Stimulated activated effector memory CD8-positive, alpha-beta T cell treated with anti-CD3 and anti-CD28 coated beads, Interleukin-12 subunit alpha, Interleukin-12 subunit beta, amount 100 ng/mL, for 72 hours (primary cell): ENCODE results near the gene NFE2L3.
A peak's percentile ranks its signal among the peaks of the same experiment; 100 is the strongest.
"Not testable (repeated sequence)": the region's sequence is repeated elsewhere in the genome, so short reads cannot be mapped to it uniquely, and the experiment has no call there.

ENCODE experiments used
- ATAC-seq: fragments of 150-1000 bp; cut with Tn5 transposase; 2 replicates; pipeline ENCODE4 v1.10.0; 2021
- DNase-seq, 2 donors: peaks; one replicate each; pipeline ENCODE4 v3.0.0; 2021 to 2022; ENCODE audit warnings: low spot score in 2 of 2
- H3K27ac Mint-ChIP-seq: one replicate; pipeline ENCODE4 v1.8.0; 2022; ENCODE audit warnings: mild to moderate bottlenecking, mixed read lengths
- H3K36me3 Mint-ChIP-seq: one replicate; pipeline ENCODE4 v1.8.0; 2022; ENCODE audit warnings: mild to moderate bottlenecking, mixed read lengths
- H3K4me1 Mint-ChIP-seq: one replicate; pipeline ENCODE4 v1.8.0; 2022; ENCODE audit warnings: mixed read lengths
- H3K4me3 Mint-ChIP-seq: one replicate; pipeline ENCODE4 v1.8.0; 2022; ENCODE audit warnings: mild to moderate bottlenecking, mixed read lengths
- H3K9me3 Mint-ChIP-seq: one replicate; pipeline ENCODE4 v1.8.0; 2022; ENCODE audit warnings: mixed read lengths

NFE2L3 gene

DNA sequence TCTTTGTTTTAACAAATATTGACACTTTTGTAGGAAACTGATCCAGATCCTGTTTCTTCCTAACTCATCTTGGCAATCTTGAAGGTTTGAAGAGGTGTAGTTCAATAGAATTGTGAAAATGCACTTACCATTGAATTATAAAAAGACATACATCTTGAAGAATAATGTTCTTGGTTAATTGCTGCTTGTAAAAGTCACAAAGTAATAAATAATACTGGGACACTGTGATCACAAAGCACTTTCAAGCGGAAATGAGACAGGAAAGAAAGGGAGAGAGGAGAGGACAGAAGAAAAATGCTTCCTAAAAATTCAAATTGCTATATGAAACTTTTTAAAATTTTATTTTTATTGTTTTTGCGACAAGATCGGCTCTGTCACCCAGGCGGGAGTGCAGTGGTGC is 15.2 kb upstream of the NFE2L3 start:
- ATAC-seq (no peak), DNase-seq (no peak)
- Mint-ChIP-seq H3K4me1 (no peaks in the 10 kb centered on the region), H3K27ac (no peak overlapping the region), H3K4me3 (no peak overlapping the region), H3K9me3 (no peaks in the 10 kb centered on the region), H3K36me3 (no peaks in the 10 kb centered on the region)

GRCh38 chr7:26140380-26140779 is 11.6 kb upstream of the NFE2L3 start:
- no peak for DNase-seq
- Mint-ChIP-seq H3K4me1 (no peaks in the 10 kb centered on the region), H3K27ac (no peak overlapping the region), H3K4me3 (no peak overlapping the region), H3K9me3 (no peaks in the 10 kb centered on the region), H3K36me3 (no peaks in the 10 kb centered on the region)
- no peak for ATAC-seq

DNA sequence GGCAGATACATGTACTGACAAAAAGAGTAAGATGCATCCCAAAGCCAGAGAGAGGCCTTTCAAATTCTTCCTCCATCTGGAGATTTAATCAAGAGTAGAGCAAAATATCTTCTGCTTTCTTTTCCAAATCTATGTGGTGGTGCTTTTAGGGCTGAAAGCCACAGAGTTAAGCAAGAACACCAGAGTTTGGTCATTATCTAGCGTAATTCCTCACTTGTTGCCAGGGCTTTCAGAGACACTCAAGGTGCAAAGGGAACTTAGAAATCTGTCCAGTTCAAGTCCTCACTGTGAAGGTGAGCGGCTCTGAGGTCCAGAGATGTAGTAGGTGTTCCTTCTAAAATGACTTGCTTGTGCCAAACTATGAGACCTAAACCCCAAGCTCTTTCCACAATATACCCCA is 10.9 kb upstream of the NFE2L3 start:
- no peak for DNase-seq
- H3K27ac Mint-ChIP-seq, result no peak overlapping the region
- H3K4me3 Mint-ChIP-seq, result no peak overlapping the region
- no peaks in the 10 kb centered on the region for H3K9me3 Mint-ChIP-seq
- H3K4me1 Mint-ChIP-seq, result no peaks in the 10 kb centered on the region
- H3K36me3 Mint-ChIP-seq, result no peaks in the 10 kb centered on the region
- ATAC-seq, result no peak

DNA sequence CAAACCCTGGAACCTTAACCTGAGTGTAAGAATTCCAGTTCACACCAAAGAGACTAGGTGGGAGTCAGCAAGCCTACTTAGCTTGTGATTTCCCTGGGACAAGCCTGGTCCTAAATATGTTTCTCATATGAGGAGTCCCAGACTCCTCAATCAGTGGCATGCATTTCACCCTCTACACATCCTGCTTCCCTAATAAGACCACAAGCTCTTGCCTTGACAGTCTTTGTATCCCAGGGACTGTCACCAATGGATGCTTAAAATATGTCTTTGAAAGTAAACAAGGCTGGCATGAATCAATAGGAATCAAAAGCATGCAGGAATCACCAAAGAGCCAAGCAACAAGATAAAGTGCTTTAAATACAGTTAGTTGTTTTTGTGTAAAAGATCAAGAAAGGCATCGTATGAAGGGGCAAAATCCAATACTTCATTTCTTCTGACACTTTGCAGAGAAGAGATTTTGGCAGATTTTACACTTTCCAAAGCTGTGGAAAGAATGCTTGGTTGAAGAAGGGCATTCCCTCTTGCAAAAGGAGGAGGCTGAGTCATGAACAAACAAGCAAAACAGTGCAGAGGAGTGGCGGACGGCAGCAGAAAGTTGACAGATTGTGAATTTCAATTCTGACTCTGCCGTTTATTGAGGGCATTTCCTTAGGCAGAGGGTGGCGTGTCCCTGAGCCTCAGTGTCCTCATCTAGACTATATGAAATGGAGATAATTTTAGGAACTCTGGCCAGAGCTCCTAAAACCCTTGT is 8.5 kb upstream of the NFE2L3 start:
- Mint-ChIP-seq H3K36me3 (no peaks in the 10 kb centered on the region), H3K27ac (no peak overlapping the region), H3K9me3 (no peaks in the 10 kb centered on the region), H3K4me3 (no peak overlapping the region), H3K4me1 (no peaks in the 10 kb centered on the region)
- no peak for DNase-seq
- no peak for ATAC-seq

DNA sequence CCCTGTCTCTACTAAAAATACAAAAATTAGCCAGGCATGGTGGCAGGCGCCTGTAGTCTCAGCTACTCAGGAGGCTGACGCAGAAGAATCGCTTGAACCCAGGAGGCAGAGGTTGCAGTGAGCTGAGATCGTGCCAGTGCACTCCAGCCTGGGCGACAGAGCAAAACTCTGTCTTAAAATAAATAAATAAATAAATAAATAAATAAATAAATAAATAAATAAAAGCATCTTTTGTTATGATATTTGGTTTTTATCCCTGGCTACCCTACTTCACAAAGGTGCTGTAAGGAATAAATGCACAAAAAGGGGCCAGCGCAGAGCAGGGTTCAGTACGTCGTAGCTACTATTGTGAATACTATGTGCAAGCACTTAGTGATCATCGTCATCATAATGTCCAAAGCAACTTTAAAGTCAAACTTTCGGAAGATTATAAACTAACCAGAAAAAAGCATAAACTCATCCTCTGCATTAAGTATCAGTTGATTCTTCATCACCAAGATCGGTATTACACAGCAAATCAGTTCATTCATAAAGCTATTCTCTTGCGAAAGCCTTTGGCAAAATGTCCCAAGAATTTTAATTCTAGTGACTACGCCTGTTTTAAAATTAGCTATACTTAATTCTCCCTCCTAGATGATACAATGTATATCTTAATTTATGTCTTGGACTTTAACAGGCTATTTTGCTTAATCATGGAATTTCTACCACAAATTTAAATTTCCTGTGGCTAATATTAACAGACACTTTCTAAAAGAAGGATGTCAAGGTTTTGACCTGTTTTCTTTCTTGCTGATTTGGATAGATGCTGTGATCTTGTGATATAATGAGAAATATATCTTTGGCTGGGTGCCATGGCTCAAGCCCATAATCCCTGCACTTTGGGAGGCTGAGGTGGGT is 7.6 kb upstream of the NFE2L3 start:
- Mint-ChIP-seq H3K4me1 (no peaks in the 10 kb centered on the region), H3K9me3 (no peaks in the 10 kb centered on the region), H3K27ac (no peak overlapping the region), H3K4me3 (no peak overlapping the region), H3K36me3 (no peaks in the 10 kb centered on the region)
- no peak for ATAC-seq
- DNase-seq, result no peak

DNA sequence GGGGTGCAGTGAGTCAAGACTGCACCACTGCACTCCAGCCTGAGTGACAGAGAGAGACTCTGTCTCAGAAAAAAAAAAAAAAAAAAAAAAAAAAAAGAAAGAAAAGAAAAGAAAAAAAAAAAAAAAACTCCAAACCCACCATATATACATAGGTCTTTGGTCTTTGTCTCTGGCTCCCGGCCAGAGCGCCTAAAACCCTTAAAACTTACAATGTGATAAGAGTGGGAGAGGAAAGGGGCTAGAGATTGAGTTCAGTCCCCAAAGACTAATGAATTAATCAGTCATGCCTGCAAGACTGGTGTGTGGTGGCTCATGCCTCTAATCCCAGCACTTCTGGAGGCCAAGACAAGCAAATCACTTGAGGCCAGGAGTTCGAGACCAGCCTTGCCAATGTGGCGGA is 6.8 kb upstream of the NFE2L3 start:
- H3K27ac Mint-ChIP-seq, result no peak overlapping the region
- no peak for ATAC-seq
- DNase-seq, result no peak
- H3K4me1 Mint-ChIP-seq, result no peaks in the 10 kb centered on the region
- H3K36me3 Mint-ChIP-seq, result no peaks in the 10 kb centered on the region
- H3K9me3 Mint-ChIP-seq, result no peaks in the 10 kb centered on the region
- no peak overlapping the region for H3K4me3 Mint-ChIP-seq

GRCh38 chr7:26147030-26147429 is 5.0 kb upstream of the NFE2L3 start:
- no peak overlapping the region for H3K4me3 Mint-ChIP-seq
- no peaks in the 10 kb centered on the region for H3K9me3 Mint-ChIP-seq
- H3K4me1 Mint-ChIP-seq, result peaks cover 16% of the 10 kb centered on the region
- H3K27ac Mint-ChIP-seq, result no peak overlapping the region
- no peak for DNase-seq
- ATAC-seq, result no peak
- H3K36me3 Mint-ChIP-seq, result no peaks in the 10 kb centered on the region

GRCh38 chr7:26147646-26148306 is 4.2 kb upstream of the NFE2L3 start:
- H3K4me1 Mint-ChIP-seq, result peaks cover 16% of the 10 kb centered on the region
- H3K4me3 Mint-ChIP-seq, H3K27ac Mint-ChIP-seq, DNase-seq, ATAC-seq, H3K9me3 Mint-ChIP-seq, H3K36me3 Mint-ChIP-seq: not testable (repeated sequence)

DNA sequence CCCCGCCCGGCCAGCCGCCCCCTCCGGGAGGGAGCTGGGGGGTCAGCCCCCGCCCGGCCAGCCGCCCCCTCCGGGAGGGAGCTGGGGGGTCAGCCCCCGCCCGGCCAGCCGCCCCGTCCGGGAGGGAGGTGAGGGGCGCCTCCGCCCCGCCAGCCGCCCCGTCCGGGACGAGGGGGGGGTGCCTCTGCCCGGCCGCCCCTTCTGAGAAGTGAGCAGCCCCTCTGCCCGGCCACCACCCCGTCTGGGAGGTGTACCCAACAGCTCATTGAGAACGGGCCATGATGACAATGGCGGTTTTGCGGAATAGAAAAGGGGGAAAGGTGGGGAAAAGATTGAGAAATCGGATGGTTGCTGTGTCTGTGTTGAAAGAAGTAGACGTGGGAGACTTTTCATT is 3.7 kb upstream of the NFE2L3 start:
- not testable (repeated sequence) for ATAC-seq, H3K9me3 Mint-ChIP-seq, DNase-seq, H3K4me3 Mint-ChIP-seq, H3K36me3 Mint-ChIP-seq, H3K27ac Mint-ChIP-seq
- H3K4me1 Mint-ChIP-seq, result peaks cover 21% of the 10 kb centered on the region

DNA sequence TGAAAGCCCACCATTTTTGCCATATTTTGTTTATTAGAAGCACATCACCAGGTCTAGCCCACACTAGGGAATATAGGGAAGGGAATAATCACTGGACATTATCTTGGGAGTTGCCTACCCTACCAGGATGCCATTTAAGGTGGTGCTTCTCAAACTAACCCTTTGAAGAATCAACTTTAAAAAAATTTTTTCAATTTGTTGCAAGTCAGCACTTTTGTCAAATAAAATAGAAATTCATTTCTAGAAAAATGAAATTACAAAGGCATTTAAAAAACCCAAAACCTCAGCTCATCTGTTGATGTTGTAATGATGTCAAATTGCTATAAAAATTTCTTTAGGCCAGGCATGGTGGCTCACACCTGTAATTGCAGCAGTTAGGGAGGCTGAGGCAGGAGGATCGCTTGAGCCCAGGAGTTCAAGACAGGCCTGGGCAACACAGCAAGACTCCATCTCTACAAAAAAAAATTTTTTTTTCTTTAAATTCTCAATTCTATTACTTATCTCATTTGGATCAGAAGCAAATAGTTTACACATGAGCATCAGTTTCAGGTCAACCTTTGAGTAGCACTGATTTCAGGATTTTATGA is 2.5 kb upstream of the NFE2L3 start:
- Mint-ChIP-seq H3K4me1 (peaks cover 33% of the 10 kb centered on the region), H3K36me3 (peaks cover 17% of the 10 kb centered on the region), H3K27ac (no peak overlapping the region)

GRCh38 chr7:26151096-26151495 is 902 bp upstream of the NFE2L3 start:
- peaks cover 19% of the 10 kb centered on the region for H3K36me3 Mint-ChIP-seq
- no peak for DNase-seq
- peak overlapping the region; percentile 81 for H3K27ac Mint-ChIP-seq
- H3K4me3 Mint-ChIP-seq, result peak overlapping the region; percentile 98
- peaks cover 49% of the 10 kb centered on the region for H3K4me1 Mint-ChIP-seq
- ATAC-seq, result peak; percentile 49
- H3K9me3 Mint-ChIP-seq, result no peaks in the 10 kb centered on the region

More for the DNA sequence above, 2.5 kb upstream of the NFE2L3 start:
- no peak for DNase-seq
- no peak for ATAC-seq
- H3K9me3 Mint-ChIP-seq, result no peaks in the 10 kb centered on the region
- no peak overlapping the region for H3K4me3 Mint-ChIP-seq

DNA sequence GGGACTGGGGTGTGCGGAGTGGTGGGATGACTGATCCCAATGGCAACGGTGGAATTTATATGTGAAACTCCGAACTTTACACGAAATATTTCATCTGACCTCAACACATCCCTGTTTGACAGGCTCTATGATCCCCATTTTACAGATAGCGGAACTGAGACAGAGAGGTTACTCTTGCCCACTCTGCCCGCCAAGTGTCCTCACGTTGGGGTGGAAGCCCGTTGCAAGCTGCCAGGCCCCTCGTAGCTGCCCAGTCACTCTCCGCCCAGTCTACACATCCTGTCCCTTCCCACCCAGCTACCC is 397 bp upstream of the NFE2L3 start:
- Mint-ChIP-seq H3K4me3 (peak overlapping the region; percentile 98), H3K4me1 (peaks cover 54% of the 10 kb centered on the region), H3K36me3 (peaks cover 19% of the 10 kb centered on the region), H3K27ac (peak overlapping the region; percentile 81), H3K9me3 (no peaks in the 10 kb centered on the region)
- ATAC-seq, result no peak
- DNase-seq, result no peak

GRCh38 chr7:26152782-26153240 is 813 bp downstream of the NFE2L3 start:
- H3K36me3 Mint-ChIP-seq, result peaks cover 27% of the 10 kb centered on the region
- peak overlapping the region; percentile 98 for H3K4me3 Mint-ChIP-seq
- DNase-seq (peak; percentile 29 to 81), ATAC-seq (peak; percentile 43)
- peak overlapping the region; percentile 72 for H3K27ac Mint-ChIP-seq
- H3K4me1 Mint-ChIP-seq, result peaks cover 64% of the 10 kb centered on the region
- H3K9me3 Mint-ChIP-seq, result not testable (repeated sequence)

GRCh38 chr7:26153241-26153822 is 1.3 kb downstream of the NFE2L3 start:
- peaks cover 32% of the 10 kb centered on the region for H3K36me3 Mint-ChIP-seq
- peak in 1 of 2 donors; percentile 75 for DNase-seq
- peak overlapping the region; percentile 72 for H3K27ac Mint-ChIP-seq
- H3K4me3 Mint-ChIP-seq, result peak overlapping the region; percentile 98
- ATAC-seq, result peak; percentile 31
- H3K9me3 Mint-ChIP-seq, result no peaks in the 10 kb centered on the region
- peaks cover 69% of the 10 kb centered on the region for H3K4me1 Mint-ChIP-seq
